Urinary bladder (tissue), 4 donors: ENCODE results near the gene PCBD1. TPM values are rescaled to one million over a fixed set of nuclear protein-coding genes. Genes with fewer than 3 reads are reported as not detected.

ENCODE experiments used
- DNase-seq: peaks from one replicate; pipeline ENCODE4 v3.0.0-alpha.2; 2015; ENCODE audit errors: extremely low spot score
- H3K27ac ChIP-seq: one replicate; pipeline ENCODE4 v1.5.1; 2013; ENCODE audit warnings: low read depth, mild to moderate bottlenecking, moderate library complexity
- H3K36me3 ChIP-seq: one replicate; pipeline ENCODE4 v1.6.1; 2013; ENCODE audit warnings: mild to moderate bottlenecking, moderate library complexity; ENCODE audit not compliant: insufficient read depth
- H3K4me1 ChIP-seq: one replicate; pipeline ENCODE4 v1.6.1; 2013; ENCODE audit warnings: mild to moderate bottlenecking, moderate library complexity; ENCODE audit not compliant: insufficient read depth
- H3K4me3 ChIP-seq: one replicate; pipeline ENCODE4 v1.5.1; 2013; ENCODE audit warnings: low read depth, low read length
- WGBS: extraction: QIAGEN DNeasy Blood & Tissue Kit; methylation state at CpG from one replicate; pipeline ENCODE4 v1.1.7; 2013; 5-methylcytosine and 5-hydroxymethylcytosine counted together
- polyA plus RNA-seq: library from polyadenylated mRNA; stranded (reverse); fragments of 200-250 nt; gene quantifications from one replicate; pipeline ENCODE4 v1.2.3, GENCODE V29; 2013
- total RNA-seq: library from RNA; depleted of rRNA; stranded (reverse); fragments of >200 nt; gene quantifications from one replicate; pipeline ENCODE4 v1.2.3, GENCODE V29; 2014
- donor health status: healthy with polysubstance abuse.
- donor health status: healthy.

Gene PCBD1
- total and polyA plus RNA-seq, 2 donors = 25.6 to 95.0 TPM

- no peak overlapping the region for H3K27ac ChIP-seq
- no peak overlapping the region for H3K4me3 ChIP-seq
- H3K36me3 ChIP-seq = peaks cover 2% of the 10 kb centered on the region
- WGBS = 87% methylated on average over 2 of the region's 2 CpGs
- DNase-seq = no peak
- no peaks in the 10 kb centered on the region for H3K4me1 ChIP-seq
Measured at GRCh38 chr10:70836319-70836718, 52.0 kb downstream of the PCBD1 start.

DNA sequence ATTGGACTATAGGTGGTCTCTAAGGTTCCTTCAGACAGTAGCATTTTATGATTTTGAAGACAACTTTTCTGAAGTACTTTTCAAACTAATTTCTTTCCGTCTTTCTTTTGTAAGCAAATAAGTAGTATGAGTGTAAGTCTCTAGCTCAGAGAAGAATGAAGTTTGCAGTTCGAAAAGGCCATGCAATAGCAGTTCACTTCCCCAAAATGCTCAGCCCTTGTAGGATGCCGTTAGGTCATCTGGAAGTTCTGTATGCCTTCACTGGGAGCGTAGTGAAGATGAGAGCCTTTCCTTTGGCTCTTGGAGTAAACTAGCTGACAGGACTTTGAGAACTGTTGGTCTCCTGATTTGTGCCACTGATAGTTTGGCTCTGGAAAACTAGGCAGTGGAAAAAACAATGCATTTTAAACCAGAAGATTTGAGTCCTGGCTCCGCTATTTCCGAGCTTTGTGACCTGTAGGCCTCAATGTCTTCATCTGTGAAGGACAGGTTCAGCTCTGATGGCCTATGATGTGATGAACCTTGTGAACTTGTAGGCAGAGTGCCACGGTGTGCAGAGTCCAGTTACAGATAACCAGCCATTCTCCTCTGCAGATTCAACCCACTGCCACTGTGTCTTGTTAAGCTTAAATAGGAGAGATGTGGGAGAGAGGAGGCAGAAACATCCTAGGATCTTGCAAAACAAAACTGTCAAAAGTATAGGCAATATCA lies 53.8 kb downstream of the PCBD1 start:
- no peaks in the 10 kb centered on the region for H3K36me3 ChIP-seq
- 93% methylated on average over 7 of the region's 7 CpGs for WGBS
- peaks cover 3% of the 10 kb centered on the region for H3K4me1 ChIP-seq
- no peak overlapping the region for H3K4me3 ChIP-seq
- H3K27ac ChIP-seq = no peak overlapping the region
- no peak for DNase-seq

DNA sequence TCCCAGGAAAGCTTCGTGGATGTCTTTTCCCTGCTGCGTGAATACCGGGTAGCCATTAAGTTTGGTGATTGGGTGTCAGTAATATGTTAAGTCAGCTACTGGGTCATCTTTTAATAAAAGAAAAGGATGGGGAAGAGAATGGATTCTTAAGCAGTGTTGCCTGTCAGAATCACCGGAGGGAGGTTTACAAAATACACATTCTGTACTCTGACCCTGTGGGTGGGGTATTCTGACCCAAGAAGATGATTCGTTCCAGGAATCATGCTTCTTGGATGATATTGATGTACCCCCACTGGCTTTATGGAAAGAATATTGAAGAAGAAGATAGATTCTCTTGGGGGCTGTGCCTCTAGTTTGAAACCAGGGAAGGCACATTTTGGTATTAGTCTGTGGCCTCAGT lies 54.3 kb downstream of the PCBD1 start:
- H3K36me3 ChIP-seq = no peaks in the 10 kb centered on the region
- H3K27ac ChIP-seq = no peak overlapping the region
- no peak for DNase-seq
- WGBS = 78% methylated on average over 5 of the region's 5 CpGs
- H3K4me1 ChIP-seq = peaks cover 3% of the 10 kb centered on the region
- H3K4me3 ChIP-seq = no peak overlapping the region

- WGBS = 76% methylated on average over 2 of the region's 2 CpGs
- Histone ChIP-seq H3K4me1 (peaks cover 3% of the 10 kb centered on the region), H3K4me3 (no peak overlapping the region), H3K36me3 (no peaks in the 10 kb centered on the region), H3K27ac (no peak overlapping the region)
- DNase-seq = no peak
Measured at GRCh38 chr10:70833601-70834000, 54.8 kb downstream of the PCBD1 start.

Other genes starting within 250 kb of the PCBD1 start
- gene ADAMTS14, start 216.1 kb downstream of the PCBD1 start, total RNA-seq = 13.7 TPM
- gene ADAMTS14, start 216.1 kb downstream of the PCBD1 start, polyA plus RNA-seq = 0.46 TPM
- not detected for gene TBATA, start 103.2 kb downstream of the PCBD1 start, total RNA-seq
- gene TBATA, start 103.2 kb downstream of the PCBD1 start, polyA plus RNA-seq = not detected
- gene SGPL1, start 72.6 kb downstream of the PCBD1 start, total RNA-seq = 61.3 TPM
- 14.6 TPM for gene SGPL1, start 72.6 kb downstream of the PCBD1 start, polyA plus RNA-seq